Stimulated activated CD8-positive, alpha-beta memory T cell treated with anti-CD3 and anti-CD28 coated beads, Interleukin-4, amount 100 ng/mL, for 1 hour (primary cell): ENCODE results near the gene HERC3.

ENCODE experiments used
- DNase-seq, 2 donors: peaks; one replicate each; pipeline ENCODE4 v3.0.0-alpha.2; 2020; ENCODE audit warnings: low read depth in 2 of 2, low spot score in 1 of 2

The HERC3 gene

DNA sequence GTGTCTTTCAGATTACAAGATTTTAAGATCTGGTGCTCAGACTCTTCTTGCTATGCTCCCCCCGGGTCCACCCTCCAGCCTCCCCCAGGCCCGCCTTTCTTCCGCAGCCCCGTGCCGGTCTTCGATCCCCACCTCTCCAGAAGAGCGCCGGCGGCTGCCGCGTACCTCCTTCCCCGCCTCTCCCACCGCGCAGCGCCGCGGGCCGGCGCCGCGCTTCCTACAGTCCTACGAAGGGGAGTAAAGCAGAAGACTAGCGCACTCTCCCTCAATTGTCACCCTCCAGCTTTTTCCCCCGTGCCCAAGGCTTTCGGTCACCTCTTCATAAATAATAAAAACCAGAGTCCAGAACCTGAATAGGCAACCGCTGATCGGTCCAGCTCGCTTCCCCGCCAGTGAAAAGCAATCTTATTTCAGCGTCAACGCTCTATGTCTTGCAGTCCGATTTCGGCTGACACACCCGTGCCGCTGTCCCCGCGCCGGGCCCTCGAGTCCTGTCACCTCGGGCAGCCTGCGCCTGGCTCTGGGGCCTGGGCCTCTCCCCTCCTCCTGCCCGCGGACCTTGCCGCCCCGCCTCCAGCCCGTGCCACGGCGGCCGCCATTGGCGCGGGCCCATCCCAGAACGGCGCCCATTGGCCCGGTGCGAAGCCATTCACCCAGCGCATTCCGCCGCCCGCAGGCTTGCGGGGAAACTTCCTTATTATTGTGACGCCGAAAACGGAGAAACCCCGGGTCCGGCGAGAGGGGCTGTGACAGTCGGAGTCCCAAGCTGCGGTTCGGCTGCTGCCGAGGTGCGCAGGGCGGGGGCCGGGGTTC is at the start of gene HERC3:
HERC3 (plus strand) TSS at position 694 of the 813 bp plus-strand sequence. CDS start 13,344 bp downstream, outside the sequence.
- DNase-seq: peak; percentile 65 to 77

DNA sequence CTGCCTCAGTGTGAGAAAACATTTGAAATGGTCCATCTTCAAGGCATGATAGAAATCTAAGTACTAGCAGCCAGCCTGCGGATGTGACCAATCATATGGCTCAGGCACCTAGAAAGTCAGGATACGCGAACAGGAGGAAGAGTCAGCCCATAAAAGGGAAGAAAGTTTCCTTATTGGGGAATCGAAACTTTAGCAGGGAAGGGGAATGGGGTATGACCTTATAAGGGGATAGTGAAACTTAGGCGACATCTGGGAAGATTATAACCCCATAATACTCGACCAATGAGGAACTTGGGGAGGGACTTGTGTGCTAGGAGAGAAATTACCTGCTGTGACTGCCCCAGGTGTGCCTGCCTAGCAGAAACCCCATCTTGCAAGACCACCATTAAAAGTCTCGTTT is 42.5 kb upstream of the HERC3 start:
- no peak for DNase-seq

DNA sequence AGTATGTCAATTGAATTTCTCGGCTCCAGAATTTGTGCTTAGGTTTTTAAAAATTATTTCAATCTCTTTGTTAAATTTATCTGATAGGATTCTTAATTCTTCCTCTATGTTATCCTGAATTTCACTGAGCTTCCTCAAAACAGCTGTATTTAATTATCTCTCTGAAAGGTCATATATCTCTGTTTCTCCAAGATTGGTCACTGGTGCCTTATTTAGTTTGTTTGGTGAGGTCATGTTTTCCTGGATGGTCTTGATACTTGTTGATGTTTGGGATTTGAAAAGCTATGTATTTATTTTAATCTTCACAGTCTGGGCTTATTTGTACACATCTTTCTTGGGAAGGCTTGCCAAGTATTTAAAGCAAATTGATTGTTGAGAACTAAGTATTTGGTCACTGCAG is 24.7 kb upstream of the HERC3 start:
- no peak for DNase-seq

DNA sequence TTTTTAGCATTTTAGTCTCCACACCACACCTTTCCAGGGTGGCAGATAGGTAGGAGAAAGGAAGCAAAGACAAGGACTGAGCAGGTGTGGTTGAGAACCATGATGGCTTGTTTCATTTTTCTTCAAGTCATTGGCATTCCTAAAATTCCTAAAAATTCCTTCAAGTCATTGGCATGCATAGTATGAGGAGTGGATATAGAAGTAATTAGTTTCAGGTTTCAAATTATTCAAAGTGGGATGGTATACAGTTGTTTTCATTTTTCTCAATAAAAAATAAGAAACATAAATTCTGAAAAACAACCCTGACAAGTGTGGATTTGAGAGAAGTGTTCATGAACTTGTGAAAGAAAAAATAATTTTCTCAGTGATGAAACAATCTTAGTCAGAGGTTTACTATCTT is 22.3 kb upstream of the HERC3 start:
- DNase-seq: no peak

DNA sequence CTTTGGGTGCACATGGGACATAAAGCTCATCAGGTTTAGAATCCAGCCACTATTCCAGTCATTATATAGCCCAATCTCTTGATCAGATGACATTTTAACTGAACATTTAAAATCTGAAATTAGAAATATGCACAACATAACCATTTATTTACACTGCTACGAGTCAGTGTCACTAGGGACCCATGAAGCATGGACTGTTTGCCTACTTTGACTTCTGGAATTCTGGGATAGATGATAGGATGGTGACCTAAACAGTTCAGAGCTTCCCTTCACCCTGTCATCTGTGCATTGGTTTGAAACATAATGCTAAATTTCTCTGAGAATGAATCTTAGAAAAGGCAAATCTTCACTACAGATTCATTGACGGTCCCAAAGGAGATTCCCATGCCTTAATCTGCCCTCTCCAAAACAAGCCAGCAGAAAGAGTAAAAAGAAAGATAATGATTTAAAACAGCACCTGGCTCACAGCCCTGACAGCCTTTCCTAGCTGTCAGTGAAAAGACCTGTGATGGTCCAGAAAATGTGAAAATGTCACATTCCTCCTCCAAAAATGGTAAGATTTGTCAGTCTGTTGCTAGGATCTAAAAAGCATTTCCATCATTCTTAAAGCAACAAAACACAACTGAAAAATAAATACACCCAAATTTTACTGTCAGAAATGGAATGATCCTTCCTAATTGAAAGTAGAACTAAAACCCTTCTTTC is 18.9 kb upstream of the HERC3 start:
- DNase-seq: no peak

DNA sequence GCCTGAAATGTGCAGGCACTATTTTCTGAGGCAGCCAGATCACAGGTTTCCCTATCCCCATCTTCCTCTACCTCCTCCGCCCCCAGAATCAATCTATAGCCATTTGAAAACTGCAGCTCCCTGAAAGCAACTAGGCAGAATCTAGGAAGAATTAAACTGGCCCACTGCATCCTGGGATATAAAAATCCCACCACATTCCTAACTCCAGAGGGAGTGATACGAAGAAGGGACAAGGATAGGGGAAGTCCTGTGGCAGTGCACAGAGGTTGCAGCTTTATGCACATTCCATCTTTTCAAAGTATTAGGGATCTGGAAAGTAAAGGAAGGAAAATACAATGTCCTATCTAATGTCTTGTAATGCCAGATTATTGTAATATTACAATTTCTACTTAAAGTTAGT is 18.3 kb upstream of the HERC3 start:
- DNase-seq: no peak

DNA sequence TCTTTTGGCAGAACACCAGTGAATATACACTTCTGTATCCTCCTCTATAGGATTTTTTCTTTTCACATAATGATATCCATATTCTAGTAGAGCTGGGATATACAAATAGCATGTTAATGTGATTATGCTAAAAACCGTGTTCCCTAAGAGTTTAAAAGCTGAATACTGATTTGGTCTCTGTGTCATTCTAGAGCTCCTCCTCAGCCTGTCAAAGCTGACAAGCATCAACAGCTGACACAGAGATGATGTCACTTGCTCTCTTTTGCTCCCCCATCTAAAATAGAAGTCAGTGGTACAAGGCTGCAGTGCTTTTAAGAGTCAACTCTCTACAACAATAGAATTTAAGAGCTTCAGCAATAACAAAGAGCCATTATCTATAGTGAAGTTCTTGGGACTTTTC is 17.1 kb upstream of the HERC3 start:
- no peak for DNase-seq

DNA sequence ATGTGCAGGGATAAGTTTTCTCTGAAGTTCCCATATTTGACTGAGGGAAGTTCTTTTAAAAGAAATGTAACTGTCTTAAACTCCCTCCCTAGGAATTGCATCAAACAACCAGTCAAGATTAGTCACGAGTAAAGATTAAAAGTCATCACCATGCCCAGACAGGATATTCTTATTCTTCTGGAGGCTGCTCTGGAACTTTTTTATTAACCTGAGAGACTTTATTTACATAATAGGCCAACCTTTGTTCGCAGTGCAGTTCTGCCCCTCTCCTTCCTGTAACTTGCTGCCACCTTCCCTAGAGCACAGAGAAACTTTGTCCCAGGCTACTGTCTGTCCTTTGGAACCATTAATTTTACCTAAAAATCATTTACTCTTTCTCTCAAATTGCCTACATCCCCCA is 9.8 kb upstream of the HERC3 start:
- DNase-seq: no peak

DNA sequence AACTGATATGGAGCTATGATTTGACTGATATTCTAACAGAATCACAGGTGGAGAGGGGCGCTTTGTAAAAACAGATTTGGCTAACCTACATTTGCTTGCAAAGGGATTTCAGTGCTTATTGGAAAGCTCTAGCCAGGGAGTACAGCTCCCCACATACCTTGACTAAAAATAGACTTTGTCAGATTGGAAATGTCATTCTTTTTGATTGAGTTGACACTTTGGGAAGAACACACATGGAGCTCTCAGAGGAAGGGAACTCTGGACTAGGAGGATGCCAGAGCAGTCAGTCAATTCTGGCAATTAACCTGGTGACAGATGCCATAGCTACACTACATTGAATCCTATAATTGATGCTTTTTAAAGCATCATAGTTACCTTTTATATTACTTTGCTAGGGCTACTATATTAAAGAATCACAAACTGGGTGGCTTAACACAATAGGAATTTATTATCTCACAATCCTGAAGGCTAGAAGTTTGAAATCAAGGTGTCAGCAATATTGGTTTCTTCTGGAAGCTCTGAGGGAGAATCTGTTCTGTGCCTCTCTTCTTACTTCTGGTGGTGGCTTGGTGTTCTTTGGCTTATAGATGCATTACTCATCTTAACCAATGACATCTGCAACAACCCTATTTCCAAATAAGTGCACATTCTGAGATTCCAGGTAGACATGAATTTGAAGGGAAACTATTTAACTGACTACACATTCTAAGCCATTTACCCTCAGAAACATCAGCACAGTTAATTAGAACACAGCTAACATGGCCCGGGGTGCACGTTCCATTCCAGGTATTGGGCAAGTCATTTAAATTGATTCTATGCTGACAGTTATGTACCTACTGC is 8.4 kb upstream of the HERC3 start:
- no peak for DNase-seq

DNA sequence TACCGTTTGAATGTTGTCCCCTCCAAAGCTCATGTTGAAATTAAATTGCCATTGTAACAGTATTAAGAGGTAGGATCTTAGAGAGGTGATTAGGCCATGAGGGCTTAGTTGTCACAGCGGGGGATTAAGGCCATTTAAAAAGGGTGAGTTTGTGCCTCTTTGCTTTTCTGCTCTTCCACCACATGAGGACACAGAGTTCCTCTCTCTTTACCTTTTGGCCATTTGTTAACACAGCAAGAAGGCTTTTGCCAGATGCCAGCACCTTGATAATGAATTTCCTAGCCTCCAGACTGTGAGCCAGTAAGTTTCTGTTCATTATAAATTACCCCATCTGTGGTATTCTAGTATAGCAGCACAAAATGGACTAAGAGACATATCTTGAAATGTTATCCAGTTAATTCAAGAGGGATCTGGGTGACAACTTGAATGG is 7.8 kb upstream of the HERC3 start:
- DNase-seq: no peak

DNA sequence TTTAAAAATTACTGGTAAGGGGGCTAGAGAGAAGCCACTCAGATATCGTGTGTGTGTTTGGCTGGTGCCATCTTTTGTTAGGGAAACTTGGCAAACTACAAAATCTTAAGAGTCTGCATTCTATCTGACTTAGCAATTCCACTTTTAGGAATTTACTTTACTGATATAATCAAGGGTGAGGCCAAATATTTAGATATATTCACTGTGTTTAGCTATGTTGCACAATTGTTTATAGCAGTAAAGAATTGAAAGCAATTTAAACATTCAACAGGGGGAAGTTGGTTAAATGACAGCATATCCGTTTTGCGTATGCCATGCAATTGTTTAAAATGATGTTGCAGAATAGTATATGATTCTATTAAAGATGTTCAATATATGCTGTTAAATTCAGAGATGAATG is 6.4 kb upstream of the HERC3 start:
- no peak for DNase-seq

DNA sequence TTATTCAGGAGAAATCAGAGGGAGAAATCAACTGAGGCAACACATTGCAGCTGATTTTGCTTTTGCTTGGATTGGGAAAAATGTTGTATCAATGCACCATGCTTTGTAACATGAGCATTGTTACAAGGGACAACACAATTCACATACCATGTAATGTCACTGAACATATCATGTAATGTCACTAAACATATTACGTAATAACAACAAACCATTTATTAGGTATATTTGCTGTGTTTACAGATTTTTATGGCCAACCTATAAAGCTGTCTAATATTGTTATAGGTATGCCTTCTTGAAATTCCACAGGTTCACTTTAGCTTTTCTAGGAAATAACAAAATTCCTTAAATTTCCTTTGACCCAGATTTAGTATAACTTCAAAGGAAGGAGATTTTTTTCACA is 5.0 kb upstream of the HERC3 start:
- no peak for DNase-seq

DNA sequence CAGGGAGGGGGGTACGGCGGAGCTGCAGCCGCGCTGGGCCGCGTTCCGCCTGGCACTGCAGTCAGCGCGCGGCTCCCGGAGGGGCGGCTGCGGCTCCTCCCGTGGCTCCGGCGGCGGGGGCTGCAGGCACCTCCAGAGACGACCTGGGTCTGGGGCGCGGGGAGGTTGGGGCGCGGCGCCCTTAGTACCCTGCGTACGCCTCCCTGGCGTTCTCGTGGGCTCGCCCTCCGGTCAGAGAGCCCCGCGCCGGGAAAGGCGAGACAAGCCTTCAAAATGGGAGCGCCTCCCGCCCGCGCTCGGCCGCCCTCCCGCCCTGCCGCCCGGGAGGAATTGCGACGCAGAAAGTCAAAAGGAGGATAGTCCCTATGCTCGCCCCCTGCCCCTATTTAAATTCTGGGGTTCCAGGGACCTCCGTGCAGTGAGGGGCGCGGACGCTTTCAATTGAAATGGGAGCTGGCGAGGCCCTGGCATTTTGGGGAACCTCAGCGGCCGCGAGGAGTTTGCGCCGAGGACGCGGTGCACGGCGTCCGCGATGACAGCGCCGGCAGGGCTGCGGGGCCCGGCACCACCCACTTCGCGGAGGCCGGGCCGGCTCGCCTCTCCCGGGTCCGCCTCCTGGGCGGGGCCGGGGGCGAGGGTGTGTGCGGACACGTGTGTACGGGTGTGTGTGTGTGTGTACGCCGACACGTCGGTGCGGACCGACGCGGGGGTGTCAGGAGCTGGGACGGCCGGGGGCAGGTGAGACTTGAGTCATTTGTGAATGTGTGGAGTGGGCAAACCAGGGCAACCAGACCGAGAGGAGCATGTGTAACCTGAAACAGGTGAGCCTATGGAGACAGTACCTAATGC is 544 bp downstream of the HERC3 start:
- peak; percentile 54 to 55 for DNase-seq

DNA sequence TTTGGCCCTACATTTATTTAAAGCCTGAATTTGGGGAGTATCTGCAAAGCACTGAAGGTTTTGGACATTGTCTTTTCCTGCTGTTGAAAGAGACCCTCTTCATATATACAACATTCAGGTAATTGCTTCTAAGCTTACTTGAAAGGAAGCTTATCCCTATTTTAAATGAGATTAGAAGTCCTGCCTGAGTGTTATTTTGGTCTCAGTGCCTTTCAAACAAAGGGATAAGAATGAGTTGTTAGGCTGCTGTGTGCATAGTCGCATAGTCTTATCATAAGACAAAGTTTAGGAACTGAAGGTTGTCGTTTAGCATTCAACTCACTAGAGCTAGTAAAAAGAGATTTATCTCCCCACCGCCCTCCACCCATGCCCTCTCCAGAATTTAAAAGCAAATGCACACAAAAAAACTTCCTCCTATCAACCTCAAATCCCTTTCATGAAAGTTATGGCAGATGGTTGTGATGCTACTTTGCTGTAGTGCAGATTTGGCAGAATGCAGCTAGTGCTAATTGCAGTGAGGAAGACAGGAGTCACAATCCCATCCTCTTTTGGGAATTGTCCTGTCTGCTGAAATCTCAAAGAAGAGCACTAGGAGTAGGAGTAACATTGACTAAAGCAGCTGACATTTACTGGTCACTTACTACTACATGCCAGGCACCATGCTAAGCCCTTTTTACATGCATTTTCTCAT is 5.8 kb downstream of the HERC3 start:
- DNase-seq: no peak

DNA sequence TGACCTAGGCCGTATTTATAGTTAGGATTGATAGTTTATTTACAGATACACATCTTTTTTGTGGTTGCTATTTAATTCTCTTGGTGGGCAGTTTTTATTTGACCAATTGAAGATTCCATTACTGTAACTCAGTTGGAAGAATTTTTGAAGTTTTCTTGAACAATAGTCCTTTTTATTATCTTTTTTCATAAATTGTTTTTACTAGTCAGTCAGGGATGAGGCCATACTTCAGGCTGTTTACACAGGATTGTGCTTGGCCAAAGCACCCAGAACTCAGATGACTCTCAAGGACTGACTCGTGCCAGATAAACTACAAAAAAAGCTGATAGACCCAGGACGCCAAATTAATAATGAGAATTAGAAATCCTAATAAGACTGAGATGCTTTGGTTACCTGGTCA is 7.0 kb downstream of the HERC3 start:
- DNase-seq: no peak

DNA sequence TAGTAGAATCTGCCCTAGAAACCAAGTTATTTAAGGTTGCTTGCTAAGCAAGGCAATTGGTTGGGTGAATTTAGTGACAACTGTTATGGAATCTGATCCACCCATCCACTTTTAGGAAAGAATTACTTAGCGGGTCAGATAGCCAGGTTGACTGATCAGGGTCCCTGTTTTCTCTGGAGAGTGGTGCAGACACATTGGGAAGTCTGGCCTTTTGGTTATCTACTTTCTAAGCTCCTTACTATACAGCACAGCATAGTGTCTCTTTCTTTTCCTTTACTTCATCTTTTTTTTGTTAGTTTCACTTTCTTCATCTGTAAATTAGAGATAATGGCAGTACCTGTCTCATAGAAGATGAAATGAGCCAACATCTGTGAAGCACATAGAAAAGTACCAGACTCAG is 7.4 kb downstream of the HERC3 start:
- no peak for DNase-seq

DNA sequence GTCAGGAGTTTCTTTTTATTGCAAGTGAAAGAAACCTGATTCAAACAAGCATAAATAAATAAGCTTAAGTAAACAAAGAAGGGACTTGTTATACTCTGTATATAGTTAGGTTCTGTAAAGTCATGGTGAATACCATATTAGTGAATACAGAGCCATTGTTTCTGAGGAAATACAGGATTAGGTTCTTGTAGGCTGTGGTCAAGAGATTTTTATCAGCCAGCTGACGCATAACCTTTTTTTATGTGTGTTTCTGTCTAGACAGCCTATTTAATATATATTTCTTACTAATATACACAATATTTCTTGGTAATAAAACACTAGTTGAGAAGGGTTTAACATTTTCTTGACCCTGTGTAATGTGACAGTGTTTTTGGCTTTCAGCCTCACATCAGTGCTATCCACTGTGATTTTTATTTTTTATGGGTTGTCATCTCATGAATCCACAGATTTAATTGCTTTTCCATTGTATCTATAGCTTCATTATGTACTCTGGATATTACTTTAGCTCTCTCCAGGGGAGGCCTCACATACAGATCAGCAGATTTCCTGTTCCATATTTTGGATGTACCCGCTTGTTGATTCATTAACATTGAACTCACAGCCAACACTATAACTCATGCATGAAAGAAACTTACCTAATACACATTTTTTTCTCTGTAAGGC is 8.0 kb downstream of the HERC3 start:
- no peak for DNase-seq

DNA sequence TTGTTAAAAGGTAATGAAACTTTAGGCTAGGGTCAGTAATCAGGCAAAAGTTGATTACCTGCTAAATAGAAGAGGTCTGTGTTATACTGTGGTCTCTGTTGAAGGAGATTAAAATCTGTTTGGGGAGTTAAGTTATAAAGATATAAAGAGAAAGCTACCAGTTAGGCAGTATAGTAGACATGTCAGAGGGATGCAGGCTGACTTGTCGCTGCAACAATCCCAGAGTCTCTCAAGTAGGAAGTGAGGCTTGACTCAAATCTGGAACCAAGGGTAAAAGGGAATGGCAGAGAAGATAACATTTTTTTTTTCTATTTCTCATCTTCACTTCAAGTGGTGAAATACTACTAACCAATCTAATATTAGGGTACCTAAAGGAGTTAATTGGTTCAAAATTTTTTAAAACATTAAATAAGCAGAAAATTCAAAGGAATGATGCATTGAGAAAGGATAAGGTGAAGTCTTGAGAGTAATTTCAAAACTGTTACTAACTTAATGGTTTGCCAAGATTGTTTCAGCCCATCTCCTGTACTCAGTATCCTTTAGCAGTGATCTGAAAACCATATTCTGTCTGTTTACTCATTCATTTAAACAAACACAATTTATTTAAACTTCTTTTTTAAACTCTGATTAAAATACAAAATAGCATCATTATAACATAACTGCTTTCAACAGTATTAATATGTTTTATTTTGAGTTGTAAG is 12.8 kb downstream of the HERC3 start:
- DNase-seq: no peak

DNA sequence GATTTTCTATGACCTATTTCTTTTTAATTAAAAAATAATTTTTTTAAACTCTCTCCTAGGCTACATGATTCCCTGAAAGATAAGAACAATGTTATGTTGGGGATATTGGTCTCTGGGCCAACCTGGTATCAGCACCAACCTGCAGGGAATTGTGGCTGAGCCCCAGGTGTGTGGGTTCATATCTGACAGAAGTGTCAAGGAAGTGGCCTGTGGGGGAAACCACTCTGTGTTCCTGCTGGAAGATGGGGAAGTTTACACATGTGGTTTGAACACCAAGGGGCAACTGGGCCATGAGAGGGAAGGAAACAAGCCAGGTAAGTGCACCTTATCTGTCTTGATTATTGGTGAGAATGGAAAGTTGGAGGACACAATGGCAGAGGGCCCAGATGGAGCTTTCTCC is 13.5 kb downstream of the HERC3 start:
- no peak for DNase-seq
